ENCODE measurements around the gene LYRM7. TPM values are rescaled to one million over a fixed set of nuclear protein-coding genes. Genes with fewer than 3 reads are reported as not detected.
A peak's percentile ranks its signal among the peaks of the same experiment; 100 is the strongest.
"Not testable (repeated sequence)": the region's sequence is repeated elsewhere in the genome, so short reads cannot be mapped to it uniquely, and the experiment has no call there.

Gene LYRM7
- 10 to 100 TPM; 12.4 to 16.4 (median 12.6) TPM for polyA plus RNA-seq (ENCODE audit: insufficient read length in 4 of 4)

- DNase-seq (ENCODE audit: low read depth in 4 of 4, low spot score in 2 of 4): peak; percentile 93 to 100 (median 96)
Observed at GRCh38 chr5:131170540-131171275, at the start of gene LYRM7. Gene LYRM7 (plus strand): TSS chr5:131170944. CDS start chr5:131171021, 77 bp downstream.

DNA sequence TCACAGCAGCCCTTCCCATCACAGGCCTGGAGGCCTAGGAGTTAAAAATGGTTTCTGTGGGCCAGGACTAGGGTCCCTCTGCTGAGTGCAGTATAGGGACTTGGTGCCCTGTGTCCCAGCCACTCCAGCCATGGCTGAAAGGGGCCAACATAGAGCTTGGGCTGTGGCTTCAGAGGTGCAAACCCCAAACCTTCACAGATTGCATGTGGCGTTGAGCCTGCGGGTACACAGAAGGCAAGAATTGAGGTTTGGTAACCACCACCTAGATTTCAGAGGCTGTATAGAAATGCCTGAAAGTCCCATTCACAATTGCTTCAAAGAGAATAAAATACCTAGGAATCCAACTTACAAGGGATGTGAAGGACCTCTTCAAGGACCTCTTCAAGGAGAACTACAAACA lies 43.5 kb upstream of the LYRM7 start:
- DNase-seq (ENCODE audit: low read depth in 4 of 4, low spot score in 2 of 4): not testable (repeated sequence)

DNA sequence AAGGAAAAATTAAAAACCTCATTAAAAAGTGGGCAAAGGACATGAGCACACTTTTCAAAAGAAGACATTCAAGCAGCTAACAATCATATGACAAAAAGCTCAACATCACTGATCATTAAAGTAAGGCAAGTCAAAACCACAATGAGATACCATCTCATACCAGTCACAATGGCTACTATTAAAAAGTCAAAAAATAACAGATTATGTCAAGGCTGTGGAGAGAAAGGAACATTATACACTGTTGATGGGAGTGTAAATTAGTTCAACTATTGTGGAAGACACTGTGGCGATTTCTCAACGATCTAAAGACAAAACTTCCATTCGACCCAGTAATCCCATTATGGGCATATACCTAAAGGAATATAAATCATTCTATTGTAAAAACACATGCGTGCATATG lies 41.4 kb upstream of the LYRM7 start:
- DNase-seq (ENCODE audit: low read depth in 4 of 4, low spot score in 2 of 4): no peak

DNA sequence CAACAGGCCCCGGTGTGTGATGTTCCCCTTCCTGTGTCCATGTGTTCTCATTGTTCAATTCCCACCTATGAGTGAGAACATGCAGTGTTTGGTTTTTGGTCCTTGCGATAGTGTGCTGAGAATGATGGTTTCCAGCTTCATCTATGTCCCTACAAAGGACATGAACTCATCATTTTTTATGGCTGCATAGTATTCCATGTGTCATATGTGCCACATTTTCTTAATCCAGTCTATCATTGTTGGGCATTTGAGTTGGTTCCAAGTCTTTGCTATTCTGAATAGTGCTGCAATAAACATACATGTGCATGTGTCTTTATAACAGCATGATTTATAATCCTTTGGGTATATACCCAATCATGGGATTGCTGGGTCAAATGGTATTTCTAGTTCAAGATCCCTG lies 37.7 kb upstream of the LYRM7 start:
- not testable (repeated sequence) for DNase-seq (ENCODE audit: low read depth in 4 of 4, low spot score in 2 of 4)

- DNase-seq (ENCODE audit: low read depth in 4 of 4, low spot score in 2 of 4): not testable (repeated sequence)
Observed at GRCh38 chr5:131138406-131138805, 32.3 kb upstream of the LYRM7 start.

DNA sequence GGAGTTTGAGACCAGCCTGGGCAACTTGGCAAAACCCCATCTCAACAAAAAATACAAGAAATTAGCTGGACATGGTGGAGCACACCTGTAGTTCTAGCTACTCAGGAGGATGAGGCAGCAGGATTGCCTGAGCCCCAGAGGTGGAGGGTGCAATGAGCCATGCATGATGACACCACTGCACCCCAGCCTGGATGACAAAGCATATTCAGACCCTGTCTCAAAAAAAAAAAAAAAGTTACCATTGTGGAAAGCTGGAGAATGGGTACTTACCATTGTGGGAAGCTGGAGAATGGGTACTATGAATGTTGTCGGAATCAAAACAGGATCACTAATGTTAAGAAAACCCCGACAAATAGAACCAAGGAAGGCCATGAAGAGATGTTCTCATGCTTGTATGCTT lies 31.4 kb upstream of the LYRM7 start:
- DNase-seq (ENCODE audit: low read depth in 4 of 4, low spot score in 2 of 4): no peak

GRCh38 chr5:131142970-131143617 lies 27.6 kb upstream of the LYRM7 start:
- DNase-seq (ENCODE audit: low read depth in 4 of 4, low spot score in 2 of 4): no peak

GRCh38 chr5:131147258-131147657 lies 23.5 kb upstream of the LYRM7 start:
- no peak for DNase-seq (ENCODE audit: low read depth in 4 of 4, low spot score in 2 of 4)

DNA sequence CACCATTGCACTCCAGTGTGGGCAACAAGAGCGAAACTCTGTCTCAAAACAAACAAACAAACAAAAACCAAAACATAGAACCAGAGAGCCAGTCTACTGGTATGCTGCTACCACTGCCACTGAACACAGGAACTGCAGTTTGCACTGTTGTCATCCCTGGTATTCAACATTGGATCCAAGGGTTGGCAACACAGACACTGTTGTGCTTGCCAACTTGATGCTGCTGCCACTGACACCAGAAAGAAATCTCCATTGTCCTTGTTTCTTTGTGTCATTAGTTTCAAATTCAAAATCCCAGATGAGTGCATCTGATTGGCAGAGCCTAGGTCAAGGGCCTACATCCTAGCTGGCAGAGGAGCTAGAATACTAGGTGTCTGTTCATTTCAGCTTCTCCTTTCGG lies 21.9 kb upstream of the LYRM7 start:
- no peak for DNase-seq (ENCODE audit: low read depth in 4 of 4, low spot score in 2 of 4)

GRCh38 chr5:131150408-131150807 lies 20.3 kb upstream of the LYRM7 start:
- DNase-seq (ENCODE audit: low read depth in 4 of 4, low spot score in 2 of 4): no peak

DNA sequence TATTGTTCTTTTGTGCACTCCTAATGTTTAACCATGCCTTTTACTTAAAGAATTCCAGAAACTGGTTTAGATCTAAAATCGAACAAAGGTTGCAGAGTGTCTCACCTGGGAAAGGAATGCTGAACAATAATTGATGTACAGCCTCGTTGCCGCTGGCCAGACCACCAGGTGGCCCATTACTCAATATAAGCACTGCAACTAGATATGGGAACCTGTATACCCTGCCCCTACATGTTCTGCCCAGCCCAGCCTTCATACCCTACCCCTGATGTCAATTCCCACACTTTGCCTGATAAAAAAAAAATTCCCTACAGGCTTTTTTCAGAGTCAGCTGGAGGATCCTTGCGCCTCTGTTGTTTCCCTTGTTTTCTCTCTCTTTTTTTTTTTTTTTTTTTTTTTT lies 19.5 kb upstream of the LYRM7 start:
- DNase-seq (ENCODE audit: low read depth in 4 of 4, low spot score in 2 of 4): no peak

DNA sequence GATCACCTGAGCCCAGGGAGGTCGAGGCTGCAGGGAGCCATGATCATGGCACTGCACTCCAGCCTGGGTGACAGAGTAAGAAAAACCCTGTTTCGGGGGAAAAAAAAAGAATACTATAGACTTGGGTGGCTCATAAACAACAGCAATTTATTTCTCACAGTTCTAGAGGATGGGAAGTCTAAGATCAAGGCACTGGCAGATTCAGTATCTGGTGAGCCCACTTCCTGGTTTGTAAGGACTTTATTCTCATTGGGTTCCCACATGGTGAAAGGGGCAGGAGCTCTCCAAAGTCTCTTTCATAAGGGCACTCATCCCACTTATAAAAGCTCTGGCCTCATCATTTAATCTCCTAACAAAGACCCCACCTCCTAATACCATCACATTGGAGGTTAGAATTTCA lies 14.4 kb upstream of the LYRM7 start:
- no peak for DNase-seq (ENCODE audit: low read depth in 4 of 4, low spot score in 2 of 4)

DNA sequence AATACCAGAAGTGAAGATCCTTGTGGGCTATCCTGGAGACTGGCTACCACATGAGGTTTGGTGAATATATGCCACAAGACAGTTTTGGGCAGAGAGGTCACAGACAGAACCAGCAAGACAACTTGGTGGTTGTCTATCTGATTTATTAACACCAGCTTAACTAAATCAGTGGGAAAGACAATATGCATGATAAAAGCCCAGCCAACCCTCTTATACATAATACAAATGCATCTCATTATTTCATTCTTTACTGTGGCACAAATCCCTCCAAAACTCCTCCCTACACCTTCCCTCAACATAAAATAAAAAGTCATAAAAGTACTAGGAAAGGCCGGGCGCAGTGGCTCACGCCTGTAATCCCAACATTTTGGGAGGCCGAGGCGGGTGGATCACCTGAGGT lies 13.8 kb upstream of the LYRM7 start:
- DNase-seq (ENCODE audit: low read depth in 4 of 4, low spot score in 2 of 4): no peak

DNA sequence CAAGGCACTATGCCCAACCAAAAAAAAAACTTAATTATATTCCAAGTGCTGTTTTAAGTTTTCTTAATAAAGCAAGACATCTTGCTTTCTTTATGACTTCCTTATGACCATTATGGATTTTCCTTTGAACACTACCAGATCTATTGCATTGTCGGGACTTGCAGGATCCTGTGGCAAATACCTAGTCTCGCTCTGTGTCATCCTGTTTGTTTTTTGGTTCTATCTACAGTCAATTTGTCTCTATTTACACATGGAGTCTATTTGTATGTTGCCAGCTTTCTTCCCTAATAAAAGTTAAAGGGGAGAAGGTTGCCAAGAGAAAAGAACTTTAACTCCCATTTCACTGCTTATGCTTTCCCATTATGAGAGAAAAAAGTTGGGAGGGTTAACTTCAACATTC lies 10.6 kb upstream of the LYRM7 start:
- no peak for DNase-seq (ENCODE audit: low read depth in 4 of 4, low spot score in 2 of 4)

DNA sequence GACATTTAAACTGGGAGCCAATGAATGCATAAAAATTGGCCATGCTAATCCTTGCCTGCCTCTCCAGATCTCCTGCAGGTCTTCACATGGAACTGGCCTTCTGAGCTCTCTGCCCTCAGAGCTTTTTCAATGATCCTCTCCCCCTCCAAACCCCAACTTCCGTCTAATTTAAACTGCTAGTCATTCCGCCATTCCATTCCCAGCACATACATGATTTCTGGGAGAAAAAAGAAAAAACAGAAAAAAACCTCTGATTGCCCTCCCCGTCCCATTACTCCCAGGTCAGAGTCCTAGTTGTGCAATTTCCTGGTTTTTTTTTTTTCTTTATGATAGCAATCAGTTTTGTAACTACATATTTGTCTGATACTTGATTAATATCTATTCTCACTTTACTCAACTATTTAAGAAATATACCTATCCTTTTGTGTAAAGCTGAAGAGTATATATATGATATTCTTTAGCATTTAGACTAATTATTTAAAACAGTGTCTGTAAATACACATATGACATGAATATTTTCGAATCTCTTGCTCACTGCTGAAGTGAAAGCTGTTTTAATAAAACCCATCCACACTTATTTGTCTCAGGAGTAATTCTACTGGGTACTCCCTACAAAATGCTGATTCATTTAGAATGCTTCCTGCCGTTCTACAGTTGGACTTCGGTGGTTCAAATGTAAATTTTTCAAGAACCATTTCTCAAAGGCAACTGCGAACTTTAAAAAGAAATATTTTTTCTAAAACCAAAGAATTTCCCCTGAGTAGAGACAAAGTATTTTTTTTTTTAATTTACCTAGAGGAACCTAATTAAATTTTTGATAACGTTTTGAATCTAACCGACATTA lies 7.2 kb upstream of the LYRM7 start:
- DNase-seq (ENCODE audit: low read depth in 4 of 4, low spot score in 2 of 4): no peak

DNA sequence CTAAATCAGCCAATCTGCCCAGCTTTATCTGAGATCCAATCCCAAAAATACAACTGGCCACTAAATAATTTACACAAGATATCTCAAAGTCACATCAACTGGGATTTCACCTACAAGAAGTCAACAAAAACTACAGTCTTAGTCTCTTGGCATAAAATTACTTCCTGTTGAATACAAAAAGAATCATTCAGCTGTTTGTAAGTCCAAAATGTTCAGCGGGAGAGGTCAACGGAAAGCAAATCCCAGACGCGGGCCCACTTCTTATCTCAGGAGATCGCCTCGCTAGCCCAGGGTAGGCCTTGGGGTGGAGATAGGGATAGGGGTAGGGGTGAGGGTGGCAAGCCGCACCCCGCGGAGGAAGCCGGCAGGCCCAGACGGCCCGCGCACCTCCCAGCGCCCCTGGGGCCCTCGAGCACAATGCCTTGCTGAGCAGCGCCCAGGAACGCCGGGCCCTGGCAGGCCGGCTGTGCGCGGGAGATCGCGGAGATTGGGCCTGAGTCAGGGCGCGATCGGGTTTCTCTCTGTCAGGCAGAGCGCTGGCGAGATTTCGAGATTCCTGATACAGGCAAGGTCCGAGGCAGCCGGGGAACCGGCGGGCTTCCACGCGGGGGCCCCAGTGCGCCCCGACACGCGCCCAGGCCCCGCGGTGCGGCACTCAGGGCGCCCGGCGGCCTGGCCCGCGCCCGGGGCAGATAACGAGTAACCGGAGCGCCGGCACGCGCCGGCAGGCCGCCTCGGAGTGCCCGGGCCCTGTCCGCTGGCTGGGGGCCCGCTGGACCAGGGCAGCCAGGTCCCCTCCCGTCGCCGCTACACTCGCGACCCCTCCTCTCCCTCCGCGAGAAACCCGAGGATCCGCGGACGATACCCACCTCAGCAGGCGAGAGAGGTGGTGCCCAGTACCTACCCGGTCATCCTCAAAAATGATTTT lies 6.3 kb upstream of the LYRM7 start:
- peak in 3 of 4 donors; percentile 36 to 69 (median 42) for DNase-seq (ENCODE audit: low read depth in 4 of 4, low spot score in 2 of 4)

- DNase-seq (ENCODE audit: low read depth in 4 of 4, low spot score in 2 of 4): peak; percentile 80 to 91 (median 86)
Observed at GRCh38 chr5:131165119-131165727, 5.5 kb upstream of the LYRM7 start, which contains the start of gene HINT1. Gene HINT1 (minus strand): TSS chr5:131165256. CDS start chr5:131165205, 51 bp downstream.

GRCh38 chr5:131167615-131168014 lies 3.1 kb upstream of the LYRM7 start:
- no peak for DNase-seq (ENCODE audit: low read depth in 4 of 4, low spot score in 2 of 4)

- no peak for DNase-seq (ENCODE audit: low read depth in 4 of 4, low spot score in 2 of 4)
Observed at GRCh38 chr5:131169810-131170539, 769 bp upstream of the LYRM7 start.

Data from left renal cortex interstitium (tissue), 4 donors.